Mucosa of descending colon (tissue), 3 donors: ENCODE data around the gene ZMPSTE24. TPM values are rescaled to one million over a fixed set of nuclear protein-coding genes. Genes with fewer than 3 reads are reported as not detected.

Experiments
- ATAC-seq: fragments of 200-7000 bp; cut with Tn5 transposase; one replicate; pipeline ENCODE4 v1.9.1; 2020; ENCODE audit warnings: mild to moderate bottlenecking, moderate library complexity
- DNase-seq, 3 donors: peaks; one replicate each; pipeline ENCODE4 v3.0.0-alpha.2; 2020
- H3K36me3 ChIP-seq: fragments of 200-600 bp; one replicate; pipeline ENCODE4 v1.8.0; 2021; ENCODE audit warnings: low read depth, mild to moderate bottlenecking
- H3K4me1 ChIP-seq: fragments of 200-600 bp; one replicate; pipeline ENCODE4 v1.8.0; 2021; ENCODE audit warnings: low read depth, mild to moderate bottlenecking
- H3K4me3 ChIP-seq: fragments of 200-600 bp; one replicate; pipeline ENCODE4 v1.8.0; 2021; ENCODE audit warnings: mild to moderate bottlenecking
- H3K9me3 ChIP-seq: fragments of 200-600 bp; one replicate; pipeline ENCODE4 v1.8.0; 2021; ENCODE audit warnings: mild to moderate bottlenecking
- CTCF ChIP-seq: fragments of 200-600 bp; IDR thresholded peaks from one replicate; pipeline ENCODE4 v1.8.0; 2022; ENCODE audit warnings: antibody characterized with exemption, mild to moderate bottlenecking
- intact Hi-C, 2 donors: fragments of 100-400 bp; cut with DNase I in 1 of 2; cut with micrococcal nuclease in 1 of 2; formaldehyde crosslinking; loops; one replicate each; pipeline versions ENCODE4 v1.11.0 to v1.11.1; 2022; cut with DNase I, micrococcal nuclease
- total RNA-seq, 3 donors: library from RNA; stranded (reverse); fragmentation: NEBNext Ultra II Directional in 2 of 3; extraction: Animal tissue kit (Norgen Biotek cat#: 25700) in 2 of 3; gene quantifications; one replicate each; pipeline versions ENCODE4 v1.2.1 to v1.2.4, GENCODE V29; 2021 to 2023
- donor health status: DM: no; HTN: no; CAD: no; lungs with moderate emphysema.
- donor health status: DM: no; HTN: no; CAD: no.
- donor health status: DM: no; HTN: yes; CAD: no.

Gene ZMPSTE24
- total RNA-seq, 3 donors from 2014 or later = 46.0 to 51.9 (median 47.0) TPM

DNA sequence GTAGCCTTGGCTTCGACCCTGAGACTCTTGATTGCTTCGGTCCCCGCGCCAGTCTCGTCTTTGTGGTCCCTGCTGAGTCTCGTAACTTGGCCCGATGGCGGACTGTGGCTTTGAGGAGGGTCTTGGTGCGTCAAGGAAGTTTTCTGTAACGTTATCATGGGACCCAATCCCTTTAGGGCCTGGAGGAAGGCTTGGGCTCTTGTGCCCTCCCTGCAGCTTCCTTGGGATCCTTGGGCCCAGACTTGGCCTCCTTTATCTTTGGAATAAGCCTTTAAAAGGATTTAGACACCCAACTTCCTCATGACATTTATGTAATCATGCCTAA lies 371 bp downstream of the ZMPSTE24 start:
- intact Hi-C loops = loop anchor here in 1 of 2 donors (10.0 kb wide), 1 partner anchor 94 kb away; the partner anchor contains the start of gene RLF

DNA sequence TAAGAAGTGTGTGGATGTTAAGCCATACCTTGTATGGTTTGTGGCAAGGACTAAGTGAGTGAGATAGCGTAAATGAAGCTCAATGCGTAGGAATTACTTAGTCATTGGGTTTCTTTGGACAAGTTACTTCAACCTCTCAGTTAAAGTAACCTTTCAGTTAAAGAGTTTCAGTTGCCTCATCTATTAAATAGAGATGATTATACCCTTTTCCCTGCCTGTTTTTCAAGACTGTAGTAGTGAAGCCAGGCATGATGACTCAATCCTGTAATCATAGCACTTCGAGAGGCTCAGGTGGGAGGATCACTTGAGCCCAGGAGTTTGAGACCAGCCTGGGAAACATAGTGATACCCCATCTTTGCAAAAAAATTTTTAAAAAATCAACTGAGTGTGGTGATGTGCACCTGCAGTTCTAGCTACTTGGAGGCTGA lies 6.3 kb downstream of the ZMPSTE24 start:
- intact Hi-C loops = no loop called here
- no peak for DNase-seq
- Histone ChIP-seq H3K9me3 (no peaks in the 10 kb centered on the region), H3K4me3 (no peak overlapping the region), H3K36me3 (no peaks in the 10 kb centered on the region), H3K4me1 (no peaks in the 10 kb centered on the region)
- no peak for TF ChIP-seq CTCF
- ATAC-seq = no peak

More for the DNA sequence above, 371 bp downstream of the ZMPSTE24 start:
- Histone ChIP-seq H3K36me3 (no peaks in the 10 kb centered on the region), H3K9me3 (no peaks in the 10 kb centered on the region), H3K4me1 (peaks cover 8% of the 10 kb centered on the region), H3K4me3 (peak overlapping the region; percentile 73)
- no peak for ATAC-seq
- no peak for TF ChIP-seq CTCF
- no peak for DNase-seq

DNA sequence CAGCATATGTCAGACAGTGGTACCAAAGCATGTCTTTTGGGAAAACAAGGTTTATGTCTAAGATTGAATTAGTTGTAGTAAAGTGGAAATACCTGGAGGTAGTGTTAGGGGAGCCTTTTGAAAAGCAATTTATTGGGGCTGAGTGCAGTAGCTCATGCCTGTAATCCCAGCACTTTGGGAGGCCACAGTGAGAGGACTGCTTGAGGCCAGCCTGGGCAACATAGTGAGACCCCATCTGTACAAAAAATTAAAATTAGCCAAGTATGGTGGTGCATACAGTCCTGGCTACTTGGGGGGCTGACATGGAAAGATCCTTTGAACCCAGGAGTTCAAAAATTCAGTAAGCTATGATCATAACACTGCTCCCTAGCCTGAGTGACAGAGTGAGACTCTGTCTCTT lies 7.3 kb downstream of the ZMPSTE24 start:
- intact Hi-C loops = no loop called here
- ATAC-seq = no peak

GRCh38 chr1:40265919-40266318 lies 7.9 kb downstream of the ZMPSTE24 start:
- no peak for TF ChIP-seq CTCF
- H3K4me1 ChIP-seq = no peaks in the 10 kb centered on the region
- H3K36me3 ChIP-seq = peaks cover 9% of the 10 kb centered on the region
- intact Hi-C loops = no loop called here
- no peak overlapping the region for H3K4me3 ChIP-seq
- DNase-seq = no peak
- no peak for ATAC-seq
- no peaks in the 10 kb centered on the region for H3K9me3 ChIP-seq

More for the DNA sequence above, 7.3 kb downstream of the ZMPSTE24 start:
- H3K9me3 ChIP-seq = no peaks in the 10 kb centered on the region
- H3K36me3 ChIP-seq = peaks cover 7% of the 10 kb centered on the region
- H3K4me3 ChIP-seq = no peak overlapping the region
- TF ChIP-seq CTCF = no peak
- H3K4me1 ChIP-seq = no peaks in the 10 kb centered on the region
- no peak for DNase-seq

DNA sequence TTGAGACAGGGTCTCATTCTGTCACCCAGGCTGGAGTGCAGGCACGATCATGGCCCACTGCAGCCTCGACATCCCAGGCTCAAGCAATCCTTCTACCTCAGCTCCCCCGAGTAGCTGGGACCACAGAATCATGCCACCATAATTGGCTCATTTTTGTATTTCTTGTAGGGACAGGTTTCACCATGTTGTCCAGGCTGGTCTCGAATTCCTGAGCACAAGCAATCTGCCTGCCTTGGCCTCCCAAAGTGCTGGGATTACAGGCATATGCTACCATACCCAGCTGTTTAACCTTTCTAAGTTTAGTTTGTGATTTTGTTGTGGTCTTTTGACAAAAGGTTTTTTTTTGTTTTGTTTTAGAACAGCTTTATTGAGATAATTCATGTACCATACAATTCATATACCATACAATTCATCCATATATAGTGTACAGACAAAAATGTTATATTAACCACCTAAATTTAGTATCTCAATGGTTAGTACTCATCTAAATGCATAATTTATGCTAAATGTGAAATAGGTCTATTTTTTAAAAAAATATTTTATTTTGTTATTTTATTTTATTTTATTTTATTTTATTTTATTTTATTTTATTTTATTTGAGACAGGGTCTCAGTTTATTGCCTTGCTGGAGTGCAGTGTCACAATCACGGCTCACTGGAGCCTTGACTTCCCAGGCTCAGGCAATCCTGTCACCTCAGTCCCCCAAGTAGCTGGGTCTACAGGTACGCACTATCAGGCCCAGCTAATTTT lies 8.9 kb downstream of the ZMPSTE24 start:
- DNase-seq = no peak
- no peaks in the 10 kb centered on the region for H3K9me3 ChIP-seq
- TF ChIP-seq CTCF = no peak
- H3K36me3 ChIP-seq = peaks cover 9% of the 10 kb centered on the region
- H3K4me1 ChIP-seq = no peaks in the 10 kb centered on the region
- intact Hi-C loops = no loop called here
- no peak overlapping the region for H3K4me3 ChIP-seq
- ATAC-seq = no peak
